Suppressor macrophage treated with lipopolysaccharide for 4 hours (primary cell): ENCODE data around the gene ZCCHC8.
A peak's percentile ranks its signal among the peaks of the same experiment; 100 is the strongest.
"Not testable (repeated sequence)": the region's sequence is repeated elsewhere in the genome, so short reads cannot be mapped to it uniquely, and the experiment has no call there.

Experiments used
- DNase-seq: peaks from one replicate; pipeline ENCODE4 v3.0.0-alpha.2; 2020

The ZCCHC8 gene

DNA sequence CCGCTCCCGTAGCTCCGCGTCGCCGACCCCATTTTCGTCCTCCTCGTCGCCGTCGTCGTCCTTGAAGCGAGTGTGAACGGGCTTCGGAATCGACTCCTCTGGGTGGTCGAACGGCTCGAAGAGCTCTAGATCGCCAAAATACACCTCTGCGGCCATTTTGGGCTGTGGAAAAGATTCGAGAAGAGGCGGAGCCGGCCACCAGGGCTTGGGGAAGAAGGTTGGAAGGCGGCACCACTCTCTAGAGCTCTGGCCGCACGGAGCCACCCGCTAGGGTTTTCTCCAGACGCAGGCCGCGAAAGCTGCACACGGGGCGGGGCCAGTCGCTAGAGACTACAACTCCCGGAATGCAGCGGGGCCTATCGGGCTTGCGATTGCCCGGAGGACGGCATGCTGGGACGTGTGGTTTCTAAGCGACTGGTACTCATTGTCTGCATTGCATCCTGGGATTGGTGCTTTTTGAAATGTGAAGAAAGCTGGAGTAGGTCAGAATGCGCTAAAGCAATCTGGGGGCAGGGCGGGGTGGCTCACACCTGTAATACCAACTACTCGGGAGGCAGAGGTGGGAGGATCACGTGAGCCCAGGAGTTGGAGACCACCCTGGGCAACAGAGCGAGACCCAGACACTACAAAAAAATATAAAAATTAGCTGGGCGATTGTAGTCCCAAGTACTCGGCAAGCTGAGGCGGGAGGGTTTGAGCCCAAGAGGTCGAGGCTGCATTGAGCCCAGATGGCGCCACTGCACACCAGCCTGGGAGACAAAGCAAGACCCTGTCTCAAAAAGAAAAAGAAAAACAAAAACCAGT is at the start of gene ZCCHC8:
Gene ZCCHC8, minus strand, starts transcription at position 248 of the 804 bp plus-strand sequence. Its CDS starts 92 bp downstream, at position 156.
- DNase-seq, result peak; percentile 99

DNA sequence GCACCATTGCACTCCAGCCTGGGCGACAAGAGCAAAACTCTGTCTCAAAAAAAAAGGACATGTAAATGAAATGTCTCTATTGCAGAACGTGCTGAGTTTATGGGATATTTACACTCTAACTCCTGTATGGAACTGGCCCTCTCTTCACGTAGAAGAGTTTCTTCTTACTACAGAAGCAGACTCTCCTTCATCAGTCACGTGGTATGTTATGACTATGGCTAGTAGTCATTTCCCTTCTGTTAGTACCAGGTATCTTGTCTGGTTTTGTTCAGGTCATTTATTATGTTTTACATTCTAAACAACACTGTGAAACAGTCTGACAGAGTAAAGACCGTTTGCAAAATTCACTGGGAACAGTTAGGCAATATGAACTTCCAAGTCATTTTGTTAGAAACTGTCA is 46.6 kb upstream of the ZCCHC8 start:
- DNase-seq, result no peak

DNA sequence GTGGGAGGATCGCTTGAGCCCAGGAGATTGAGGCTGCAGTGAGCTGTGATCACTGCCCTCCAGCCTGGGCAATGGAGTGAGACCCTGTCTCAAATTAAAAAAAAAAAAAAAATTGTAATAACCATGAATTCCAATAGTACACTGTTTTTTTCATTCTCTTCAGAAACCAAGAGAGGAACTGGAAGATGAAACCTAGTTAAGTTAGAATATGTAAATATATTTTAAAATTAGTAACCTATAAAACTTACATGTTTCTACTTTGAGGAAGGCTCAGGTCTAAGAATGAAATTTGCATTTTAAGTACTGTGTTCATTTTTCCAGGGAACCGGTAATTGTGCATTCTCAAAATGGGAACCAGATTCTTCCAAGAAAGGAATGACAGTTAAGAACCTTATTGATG is 45.1 kb upstream of the ZCCHC8 start:
- no peak for DNase-seq

DNA sequence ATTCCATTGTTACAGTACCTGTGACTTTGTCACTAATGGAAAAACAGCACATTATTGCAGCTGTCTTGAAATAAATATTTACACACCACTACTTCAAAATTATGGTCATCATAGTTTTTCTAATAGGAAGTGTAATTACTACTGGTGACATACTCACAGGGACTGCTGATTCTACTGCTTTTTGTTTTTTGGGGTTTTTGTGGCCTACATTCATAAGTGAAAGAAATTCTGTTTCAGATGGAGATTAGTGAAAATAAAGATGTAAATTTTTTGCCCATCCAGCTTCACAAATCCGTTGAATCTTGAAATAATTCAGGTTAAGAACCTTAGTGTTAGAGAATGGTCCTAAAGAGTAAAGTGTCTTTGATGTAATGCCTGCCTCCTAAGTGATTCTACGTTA is 43.8 kb upstream of the ZCCHC8 start:
- DNase-seq, result no peak

DNA sequence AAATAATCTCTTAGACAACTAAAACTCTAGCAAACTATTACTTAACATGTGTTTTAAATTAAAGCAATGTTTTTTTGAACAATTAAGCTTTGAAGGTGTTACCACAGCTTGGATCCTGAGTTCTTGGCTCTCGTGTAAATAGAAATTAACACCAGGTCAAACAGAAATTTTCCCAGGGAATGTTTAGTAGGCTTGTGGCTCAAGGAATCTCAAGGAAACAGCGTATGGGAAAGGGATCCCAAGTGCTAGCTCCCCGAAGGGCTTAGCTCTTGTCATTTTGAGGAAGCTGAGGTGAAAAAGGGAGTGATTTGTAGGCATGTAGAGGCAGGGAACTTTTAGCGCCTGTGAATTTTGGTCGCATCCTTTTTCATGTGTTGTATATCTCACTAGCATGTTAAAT is 37.8 kb upstream of the ZCCHC8 start:
- no peak for DNase-seq

DNA sequence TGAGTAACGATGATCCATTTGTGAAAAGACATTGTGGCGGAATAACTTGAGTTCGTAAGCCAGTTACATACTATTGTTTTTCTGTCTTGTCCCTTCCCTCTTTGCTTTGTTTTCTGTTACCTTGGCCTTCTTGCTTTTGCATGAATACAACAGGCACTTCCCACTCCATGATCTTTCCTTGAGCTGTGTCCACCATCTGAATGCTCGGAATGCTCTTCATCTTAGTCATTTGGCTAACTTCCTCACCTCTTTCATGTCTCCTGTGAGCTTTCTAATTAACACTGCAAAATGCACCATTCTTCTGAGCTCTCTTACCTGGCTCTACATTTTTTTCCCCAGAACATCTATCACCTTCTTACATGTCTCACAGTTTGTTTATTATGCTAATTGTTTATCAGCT is 36.3 kb upstream of the ZCCHC8 start:
- DNase-seq, result no peak

DNA sequence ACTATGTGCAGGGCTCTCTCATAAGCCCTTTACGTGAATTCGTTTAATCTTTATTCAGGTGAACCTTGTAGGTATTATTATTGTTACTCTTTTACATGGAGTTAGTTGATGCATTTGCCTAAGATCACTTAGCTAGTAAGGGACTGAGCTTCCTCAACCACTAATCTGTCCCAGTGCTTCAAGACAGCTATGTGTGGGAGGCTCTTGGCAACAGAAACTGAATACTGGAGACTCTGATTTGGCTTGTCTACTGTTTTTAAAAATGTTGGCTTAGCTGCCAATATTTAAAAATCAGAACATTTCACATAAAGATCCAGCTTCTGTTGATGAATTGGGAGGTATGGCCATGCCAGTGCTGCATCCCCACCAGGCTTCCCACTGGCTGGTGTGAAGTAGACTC is 33.1 kb upstream of the ZCCHC8 start:
- no peak for DNase-seq

DNA sequence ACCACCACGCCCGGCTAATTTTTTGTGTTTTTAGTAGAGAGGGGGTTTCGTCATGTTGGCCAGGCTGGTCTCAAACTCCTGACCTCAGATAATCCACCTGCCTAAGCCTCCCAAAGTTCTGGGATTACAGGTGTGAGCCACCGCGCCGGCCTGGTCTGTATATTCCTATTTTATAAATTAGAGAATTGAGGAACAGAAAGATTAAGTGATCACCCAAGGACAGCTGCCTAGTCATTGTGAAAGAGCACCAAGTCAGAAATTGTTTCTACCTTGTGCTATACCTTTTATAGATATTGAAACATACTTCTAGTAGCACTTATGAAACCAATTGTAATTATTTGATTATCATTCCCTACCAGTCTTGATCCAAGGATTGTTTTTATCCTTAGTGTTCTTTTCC is 28.3 kb upstream of the ZCCHC8 start:
- DNase-seq, result no peak

DNA sequence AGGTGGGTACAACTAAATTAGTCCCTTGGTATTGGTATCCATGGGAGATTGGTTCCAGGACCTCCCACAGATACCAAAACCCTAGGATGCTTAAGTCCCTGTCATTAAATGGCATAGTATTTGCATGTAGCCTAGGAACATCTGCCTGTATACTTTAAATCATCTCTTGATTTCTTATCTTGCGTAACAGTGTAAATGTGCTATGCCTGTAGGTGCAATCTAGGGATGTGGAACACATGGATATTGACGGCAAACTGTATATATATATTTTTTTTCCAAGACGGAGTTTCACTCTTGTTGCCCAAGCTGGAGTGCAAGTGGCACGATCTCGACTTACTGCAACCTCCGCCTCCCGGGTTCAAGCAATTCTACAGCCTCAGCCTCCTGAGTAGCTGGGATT is 27.9 kb upstream of the ZCCHC8 start:
- DNase-seq, result no peak

DNA sequence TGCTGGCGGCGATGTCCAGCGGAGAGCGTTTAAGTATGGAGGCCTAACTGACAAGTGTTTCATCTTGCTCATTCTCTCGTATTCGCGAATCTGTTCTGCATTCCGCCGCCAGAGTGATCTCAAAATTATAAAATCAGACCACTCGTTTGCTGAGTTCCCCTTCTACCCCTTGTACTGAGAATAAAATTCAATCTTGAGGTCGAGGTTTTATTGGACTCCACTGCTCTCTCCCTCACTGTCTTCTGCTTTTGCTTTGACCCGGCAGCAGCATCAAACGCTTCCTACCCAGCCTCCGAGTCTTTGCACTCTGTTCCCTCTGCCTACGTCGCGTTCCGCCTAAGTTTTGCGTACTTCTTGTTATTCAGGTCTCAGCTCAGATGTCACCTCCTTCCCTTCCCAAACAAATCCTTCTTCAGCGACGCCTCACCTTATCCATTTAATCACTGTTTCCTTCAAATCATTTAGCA is 26.8 kb upstream of the ZCCHC8 start:
- peak; percentile 37 for DNase-seq

DNA sequence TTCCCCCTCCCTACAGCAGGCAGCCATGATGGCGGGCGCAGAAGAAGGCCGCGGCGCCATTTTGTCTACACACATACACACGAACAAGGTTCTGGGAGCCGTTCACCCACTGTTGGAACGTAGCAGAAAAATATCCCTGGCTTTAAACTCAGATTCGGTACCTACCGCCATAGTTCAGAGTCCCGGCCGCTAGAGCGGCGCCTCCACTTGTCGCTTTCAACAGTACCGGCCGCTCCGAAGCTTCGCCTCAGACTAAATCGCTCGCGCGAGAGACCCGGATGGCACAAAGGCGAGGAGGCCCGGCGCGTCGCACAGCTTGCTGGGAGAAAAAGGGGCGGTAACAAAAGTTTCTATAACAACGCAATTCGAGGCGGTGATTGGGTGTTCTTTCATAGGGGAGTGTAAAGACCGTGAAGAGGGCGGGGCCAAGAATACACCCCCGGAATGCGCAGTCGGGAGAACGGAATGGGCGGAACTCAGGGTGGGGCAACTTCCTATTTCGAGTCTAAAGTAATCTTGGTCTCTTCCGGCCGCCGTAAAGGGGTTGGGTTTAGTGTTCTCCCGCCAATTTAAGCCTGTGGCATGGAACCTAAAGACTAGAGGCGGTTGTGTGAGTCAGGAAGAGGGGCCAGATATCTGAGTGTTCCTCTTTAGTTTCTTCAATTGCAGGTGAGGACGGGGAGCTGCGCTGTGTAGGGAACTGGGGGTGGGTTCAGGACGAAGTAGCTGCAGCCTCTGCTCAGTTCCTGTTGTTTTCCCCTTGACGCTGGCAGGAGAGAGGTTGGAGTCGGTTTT is 26.1 kb upstream of the ZCCHC8 start, which contains the start of the genes KNTC1 and RSRC2:
Gene KNTC1, plus strand, starts transcription at position 567 of the 795 bp plus-strand sequence. CDS start 2,815 bp downstream, outside the sequence.
Gene RSRC2, minus strand, starts transcription at position 254 of the 795 bp plus-strand sequence. Its CDS starts 83 bp downstream, at position 171.
- peak; percentile 100 for DNase-seq

DNA sequence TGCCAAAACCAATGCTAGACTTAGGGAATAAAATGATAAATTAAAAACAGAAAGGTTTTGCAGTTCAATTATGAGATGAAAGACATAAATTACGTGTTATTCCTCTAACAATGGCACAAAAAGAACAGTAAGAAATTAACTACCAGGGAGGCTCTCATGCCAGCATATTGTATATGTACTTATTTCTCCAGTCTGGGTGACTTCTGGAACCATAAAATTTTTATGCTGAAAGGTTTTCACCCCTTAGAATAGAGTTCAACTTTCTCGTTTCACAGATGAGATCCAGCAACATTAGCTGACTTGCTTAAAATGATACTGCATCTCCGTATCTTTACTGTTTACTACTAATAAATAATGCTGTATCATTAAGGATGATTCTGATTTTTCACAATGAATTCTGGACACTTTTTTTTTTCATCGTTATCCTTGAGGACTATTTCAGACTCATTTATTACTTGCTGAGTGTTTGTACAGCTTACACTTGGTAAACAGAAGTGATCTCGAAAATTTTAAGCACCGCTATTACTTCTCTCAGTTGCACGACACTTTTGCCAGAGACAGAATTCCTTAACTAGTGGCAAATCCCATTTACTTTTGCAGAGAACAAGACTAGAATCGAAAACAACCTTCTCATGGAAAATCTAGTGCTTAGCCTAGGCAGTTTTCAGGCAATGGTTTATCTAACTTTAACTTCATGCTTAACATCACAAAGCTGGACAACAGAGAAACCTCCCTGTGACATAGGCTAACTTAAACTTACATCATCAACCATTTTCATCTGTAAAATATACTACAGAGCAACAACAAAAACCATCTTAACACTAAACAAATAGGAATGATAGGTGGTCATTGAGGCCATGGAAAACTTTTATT is 23.4 kb upstream of the ZCCHC8 start:
- no peak for DNase-seq

DNA sequence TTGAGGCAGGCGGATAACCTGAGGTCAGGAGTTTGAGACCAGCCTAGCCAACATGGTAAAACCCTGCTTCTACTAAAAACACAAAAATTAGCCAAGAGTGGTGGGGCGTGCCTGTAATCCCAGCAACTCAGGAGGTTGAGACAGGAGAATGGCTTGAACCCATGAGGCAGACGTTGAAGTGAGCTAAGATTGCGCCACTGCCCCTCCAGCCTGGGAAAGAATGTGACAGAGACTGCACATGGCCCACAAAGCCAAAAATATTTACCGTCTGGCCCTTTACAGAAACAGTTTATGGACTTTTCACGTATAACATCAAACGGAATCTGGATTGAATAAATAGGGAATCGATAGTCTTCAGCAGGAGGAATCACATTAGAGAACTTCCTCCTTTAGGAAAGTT is 22.5 kb upstream of the ZCCHC8 start:
- DNase-seq, result peak; percentile 27

DNA sequence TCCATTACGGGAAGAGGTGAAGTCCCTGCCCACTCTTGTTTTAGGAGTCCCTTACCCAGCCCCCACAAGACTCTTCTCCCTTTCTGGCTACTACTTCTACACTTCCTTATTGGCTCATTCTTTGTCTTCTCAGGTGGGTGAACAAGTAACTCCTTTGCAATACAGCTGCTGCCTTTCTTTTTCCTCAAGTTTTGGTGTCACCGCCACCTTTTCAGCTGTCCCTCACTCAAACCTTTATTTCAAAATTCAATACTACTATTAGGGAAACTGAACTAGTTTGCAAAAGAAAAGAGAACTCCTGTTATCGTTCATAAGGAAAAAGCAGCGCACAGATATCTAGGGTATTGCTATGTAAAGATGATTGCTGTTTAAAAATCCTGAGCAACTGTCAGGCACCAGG is 19.9 kb upstream of the ZCCHC8 start:
- no peak for DNase-seq

DNA sequence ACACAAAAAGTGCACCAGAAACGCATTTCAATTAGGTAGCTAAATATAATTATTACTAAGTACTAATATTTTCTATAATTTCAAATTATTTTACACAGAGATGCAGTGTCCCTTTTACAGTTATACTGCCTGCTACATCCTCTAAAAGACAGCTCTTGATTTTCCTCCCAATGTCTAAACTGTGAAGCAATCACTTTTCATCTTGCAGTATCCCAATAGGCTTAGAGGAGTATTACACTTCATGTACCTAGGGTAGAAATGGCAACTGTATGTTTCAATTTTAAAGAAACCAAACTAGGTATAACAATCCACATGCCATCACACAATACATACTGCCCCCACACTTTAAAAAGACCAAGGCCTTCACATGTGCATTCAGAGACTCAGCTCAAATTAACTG is 18.7 kb upstream of the ZCCHC8 start:
- DNase-seq, result no peak

DNA sequence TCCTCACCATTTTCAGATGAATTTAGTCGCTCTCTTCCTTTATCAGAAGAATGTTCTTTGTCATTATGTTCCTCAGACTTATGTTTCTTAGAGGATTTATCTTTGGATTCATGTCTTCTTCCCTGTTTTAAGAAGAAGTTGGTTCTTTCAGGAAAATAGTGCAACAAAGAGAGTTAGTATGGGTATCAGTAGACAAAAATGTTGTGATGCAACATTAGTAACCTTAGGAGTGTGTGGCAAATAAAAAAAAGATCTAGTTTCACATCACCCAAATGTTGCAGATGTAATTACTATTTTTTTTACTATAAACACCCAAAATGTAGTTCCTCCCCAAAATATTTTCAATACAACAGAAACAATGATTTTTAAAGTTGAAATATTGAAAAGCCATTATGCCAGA is 18.2 kb upstream of the ZCCHC8 start:
- no peak for DNase-seq

DNA sequence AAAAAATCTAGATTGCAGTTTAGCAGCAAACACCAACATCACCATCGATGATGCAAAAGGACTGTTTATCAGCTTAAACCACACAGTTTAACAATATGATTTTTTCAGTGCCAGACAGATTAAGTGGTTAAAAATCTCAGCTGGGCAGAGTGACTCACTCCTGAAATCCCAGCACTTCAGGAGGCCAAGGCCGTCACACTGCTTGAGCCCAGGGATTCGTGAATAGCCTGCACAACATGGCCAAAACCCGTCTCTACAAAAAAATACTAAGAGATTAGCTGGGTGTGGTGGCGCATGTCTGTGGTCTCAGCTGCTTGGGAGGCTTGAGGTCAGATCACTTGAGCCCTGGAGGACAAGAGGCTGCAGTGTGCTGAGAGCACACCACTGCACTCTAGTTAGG is 17.1 kb upstream of the ZCCHC8 start:
- DNase-seq, result no peak

DNA sequence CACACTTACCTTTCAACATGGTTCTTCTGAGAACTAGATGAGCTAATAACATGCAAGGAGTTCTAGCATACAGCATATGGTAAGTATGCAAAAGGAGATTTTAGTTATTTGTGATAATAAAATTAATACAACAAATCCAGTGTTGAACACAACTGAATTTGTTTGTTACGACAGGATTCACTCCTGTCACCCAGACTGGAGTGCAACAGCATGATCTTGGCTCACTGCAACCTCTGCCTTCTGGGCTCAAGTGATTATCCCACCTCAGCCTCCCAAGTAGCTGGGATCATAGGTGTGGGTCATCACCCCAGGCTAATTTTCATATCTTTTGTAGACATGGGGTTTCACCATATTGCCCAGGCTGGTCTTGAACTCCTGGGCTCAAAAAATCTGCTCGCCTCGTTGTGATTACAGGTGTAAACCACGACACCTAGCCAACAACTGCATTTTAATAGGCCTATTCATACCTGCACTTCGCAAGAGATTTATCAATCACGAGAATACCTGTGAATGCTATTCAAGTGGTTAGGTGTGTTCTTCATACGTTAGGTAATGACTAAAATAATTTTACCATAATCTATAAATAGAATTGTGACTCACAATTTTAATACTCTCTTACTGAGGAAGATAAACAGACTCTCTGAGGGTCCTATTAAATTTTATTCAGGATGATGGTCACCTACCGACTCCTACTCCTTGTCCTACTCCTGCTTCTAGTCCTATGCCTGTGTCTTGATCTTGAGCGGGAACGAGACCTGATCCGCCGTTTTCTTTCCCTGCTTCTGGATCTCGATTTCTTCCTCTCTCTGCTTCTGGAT is 16.0 kb upstream of the ZCCHC8 start:
- no peak for DNase-seq

DNA sequence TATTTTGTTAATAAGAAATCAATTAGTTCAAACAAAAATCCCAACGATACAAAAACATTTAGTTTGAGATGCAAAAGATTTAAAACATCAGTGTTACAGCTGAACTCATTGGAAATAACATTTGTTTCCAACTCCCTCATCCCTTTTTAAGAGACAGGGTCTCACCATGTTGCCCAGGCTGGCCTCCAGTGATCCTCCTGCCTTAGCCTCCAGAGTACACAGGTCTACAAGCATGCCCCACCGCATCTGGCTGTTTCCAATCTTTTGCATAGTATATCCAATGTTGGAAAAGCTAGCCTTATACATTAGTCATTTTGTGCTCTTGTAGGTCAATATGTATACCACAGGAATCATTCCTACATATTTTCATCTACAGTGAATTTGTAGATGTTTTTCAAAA is 14.5 kb upstream of the ZCCHC8 start:
- DNase-seq, result no peak

DNA sequence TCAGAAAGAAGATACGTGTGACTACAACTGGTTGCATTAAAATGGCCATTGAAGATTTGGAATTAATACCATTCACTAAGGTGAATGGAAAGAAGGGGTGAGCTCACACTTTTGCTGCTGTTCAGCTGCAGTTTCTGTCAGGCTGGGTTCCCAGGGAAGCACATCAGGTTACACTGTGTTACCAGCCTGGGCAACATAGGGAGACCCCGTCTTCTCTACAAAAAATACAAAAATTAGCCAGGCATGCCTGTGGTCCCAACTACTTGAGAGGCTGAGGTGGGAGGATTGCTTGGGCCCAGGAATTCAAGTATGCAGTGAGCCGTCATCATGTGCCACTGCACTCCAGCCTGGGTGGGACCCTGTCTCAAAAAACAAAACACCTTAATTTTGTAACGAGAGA is 12.9 kb upstream of the ZCCHC8 start:
- DNase-seq, result no peak

DNA sequence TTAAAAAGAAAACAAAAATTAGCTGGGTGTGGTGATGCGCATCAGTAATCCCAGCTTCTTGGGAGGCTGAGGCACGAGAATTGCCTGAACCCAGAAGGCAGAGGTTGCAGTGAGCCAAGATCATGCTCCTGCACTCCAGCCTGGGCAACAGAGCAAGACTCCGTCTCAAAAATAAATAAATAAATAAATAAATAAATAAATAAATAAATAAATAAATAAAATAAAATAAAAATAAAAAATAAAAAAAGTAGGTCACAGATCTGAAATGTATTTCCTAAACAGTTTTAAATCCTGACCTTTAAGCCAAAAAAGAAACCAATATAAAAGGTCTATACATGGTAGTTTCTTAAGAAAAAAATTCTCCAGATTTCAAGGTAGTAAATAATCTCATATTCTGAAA is 12.3 kb upstream of the ZCCHC8 start:
- DNase-seq, result not testable (repeated sequence)

DNA sequence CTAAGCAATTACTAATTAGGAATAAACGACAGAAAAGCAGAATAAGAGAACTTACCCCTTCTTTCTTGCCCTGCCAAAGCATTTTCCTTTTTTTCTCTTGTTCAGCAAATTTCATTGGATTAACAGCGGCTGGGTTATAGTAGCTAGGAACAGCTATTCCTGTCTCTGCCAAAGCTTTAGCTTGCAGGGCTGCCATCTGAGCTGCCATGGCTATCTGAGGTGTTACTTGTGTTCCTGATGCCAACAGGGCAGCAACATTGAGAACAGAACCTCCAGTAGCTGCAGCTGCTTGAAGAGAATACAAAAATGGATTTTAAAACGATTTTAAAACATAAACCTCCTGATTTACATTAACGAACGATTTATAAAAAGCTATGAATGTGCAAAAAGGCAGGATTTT is 7.4 kb upstream of the ZCCHC8 start:
- no peak for DNase-seq
